GM12878 (cell line): Measurements from ENCODE around the gene UBAC2. TPM values are rescaled to one million over a fixed set of nuclear protein-coding genes. Genes with fewer than 3 reads are reported as not detected.

Experiments used
- ATAC-seq: fragments of 200-7000 bp; cut with Tn5 transposase; 3 replicates; pipeline ENCODE4 v1.9.1; 2020; ENCODE audit warnings: mild to moderate bottlenecking, moderate library complexity
- BruUV-seq: library from RNA; stranded (reverse); fragments of 400-500 nt; replicated peaks from 2 replicates; lab custom pipeline; 2021; lab: Mats Ljungman, UMichigan
- CTCF ChIA-PET: fragments of 300-600 bp; sonication (Branson Sonifier 250); formaldehyde crosslinking; extraction: SDS; loops from one replicate; lab custom pipeline; 2021; ENCODE audit warnings: inconsistent platforms; lab: Yijun Ruan, JAX
- POLR2A ChIA-PET: fragments of 350-600 bp; formaldehyde crosslinking; extraction: SDS; loops from one replicate; lab custom pipeline; 2021; ENCODE audit warnings: inconsistent platforms; lab: Charles Lee
- RAD21 ChIA-PET: fragments of 300-600 bp; sonication (Branson Sonifier 250); formaldehyde crosslinking; loops from one replicate; lab custom pipeline; 2023; ENCODE audit warnings: antibody characterized with exemption; ENCODE audit not compliant: unreplicated experiment; lab: Charles Lee
- SMC1A ChIA-PET: fragments of 300-600 bp; sonication (Branson Sonifier 250); formaldehyde crosslinking; loops from one replicate; lab custom pipeline; 2023; ENCODE audit not compliant: unreplicated experiment, uncharacterized antibody; lab: Charles Lee
- DNase-seq: peaks from one replicate; pipeline ENCODE4 v3.0.0-alpha.2; 2011; ENCODE audit warnings: low read depth, low spot score
- FAIRE-seq: peaks from 3 replicates; lab custom pipeline; 2011; peaks lifted over from hg19 to GRCh38; lab: Jason Lieb, UNC
- H2AFZ ChIP-seq: 2 replicates; pipeline ENCODE4 v1.6.0; 2011; ENCODE audit warnings: low read depth, low read length, control low read depth; ENCODE audit not compliant: control insufficient read depth
- H3K27ac ChIP-seq: 2 replicates; pipeline ENCODE4 v1.5.1; 2011; ENCODE audit warnings: control low read depth; ENCODE audit not compliant: control insufficient read depth, insufficient read depth
- H3K27me3 ChIP-seq, 2 experiments: replicated peaks in 1 of 2; 2 replicates each; pipeline versions ENCODE4 v1.6.0 to v1.6.1; 2011; ENCODE audit warnings: low read length in 1 of 2; ENCODE audit not compliant: control insufficient read depth in 2 of 2, insufficient read depth in 2 of 2
- H3K36me3 ChIP-seq, 2 experiments: 2 replicates each; pipeline ENCODE4 v1.5.1; 2011; ENCODE audit warnings: low read length in 1 of 2; ENCODE audit not compliant: control insufficient read depth in 2 of 2, insufficient read depth in 2 of 2
- H3K4me1 ChIP-seq: 2 replicates; pipeline ENCODE4 v1.6.1; 2011; ENCODE audit warnings: mild to moderate bottlenecking, low read length, moderate library complexity, mixed read lengths; ENCODE audit not compliant: control insufficient read depth, insufficient read depth
- H3K4me2 ChIP-seq: 2 replicates; pipeline ENCODE4 v1.6.0; 2011; ENCODE audit warnings: control low read depth; ENCODE audit not compliant: control insufficient read depth, insufficient read depth
- H3K4me3 ChIP-seq: fragments of 200-600 bp; sonication (generic); 2 replicates; pipeline ENCODE4 v1.5.1; 2016
- H3K79me2 ChIP-seq: 2 replicates; pipeline ENCODE4 v1.6.0; 2011; ENCODE audit warnings: low read length; ENCODE audit not compliant: control insufficient read depth, insufficient read depth
- H3K9ac ChIP-seq: 2 replicates; pipeline ENCODE4 v1.8.0; 2011; ENCODE audit warnings: low read length, control low read depth, mixed read lengths; ENCODE audit not compliant: control insufficient read depth, insufficient read depth
- H3K9me3 ChIP-seq: replicated peaks from 3 replicates; pipeline ENCODE4 v1.5.1; 2011; ENCODE audit warnings: mild to moderate bottlenecking, low read length; ENCODE audit not compliant: control insufficient read depth, insufficient read depth
- H4K20me1 ChIP-seq: 2 replicates; pipeline ENCODE4 v1.6.0; 2011; ENCODE audit not compliant: control insufficient read depth, insufficient read depth
- CREM ChIP-seq: IDR thresholded peaks from 2 replicates; pipeline ENCODE4 v1.6.1; 2014; ENCODE audit warnings: antibody characterized with exemption, low read depth
- EZH2 ChIP-seq: IDR thresholded peaks from 2 replicates; pipeline ENCODE4 v1.6.1; 2012; ENCODE audit warnings: low read depth, mild to moderate bottlenecking, control low read depth, inconsistent platforms, low read length, borderline replicate concordance; ENCODE audit not compliant: control insufficient read depth
- GATAD2B ChIP-seq: fragments of 450-650 bp; conservative IDR thresholded peaks from 2 replicates; pipeline ENCODE4 v1.6.1; 2017; ENCODE audit warnings: low read depth, mild to moderate bottlenecking, moderate library complexity
- IKZF2 ChIP-seq, 2 experiments: fragments of 450-650 bp; IDR thresholded peaks; 2 replicates each; pipeline ENCODE4 v1.6.1; 2017; ENCODE audit warnings: mild to moderate bottlenecking in 2 of 2, moderate library complexity in 2 of 2
- MTA2 ChIP-seq: fragments of 450-650 bp; IDR thresholded peaks from 2 replicates; pipeline ENCODE4 v1.6.1; 2016; ENCODE audit warnings: low read depth, mild to moderate bottlenecking, moderate library complexity
- MXI1 ChIP-seq: fragments of 150-350 bp; IDR thresholded peaks from 2 replicates; pipeline ENCODE4 v1.6.1; 2011; ENCODE audit warnings: low read depth, mild to moderate bottlenecking, inconsistent platforms, low read length, improper control_type of control experiment
- NR2C2 ChIP-seq: IDR thresholded peaks from 2 replicates; pipeline ENCODE4 v1.6.1; 2011; ENCODE audit warnings: borderline replicate concordance, low read depth; ENCODE audit not compliant: control insufficient read depth, insufficient read length
- POLR2A ChIP-seq: IDR thresholded peaks from 2 replicates; pipeline ENCODE4 v1.6.1; 2011; ENCODE audit warnings: low read depth, mild to moderate bottlenecking, low read length
- RUNX3 ChIP-seq: IDR thresholded peaks from 2 replicates; pipeline ENCODE4 v1.6.1; 2012; ENCODE audit warnings: low read length, inconsistent platforms
- SIN3A ChIP-seq: IDR thresholded peaks from 2 replicates; pipeline ENCODE4 v1.6.1; 2012; ENCODE audit warnings: low read depth, low read length, improper control_type of control experiment
- SMAD1 ChIP-seq: fragments of 450-650 bp; IDR thresholded peaks from 2 replicates; pipeline ENCODE4 v1.6.1; 2018; ENCODE audit warnings: mild to moderate bottlenecking, low read depth; ENCODE audit not compliant: partially characterized antibody
- SUZ12 ChIP-seq: fragments of 200-600 bp; sonication (generic); IDR thresholded peaks from one replicate; pipeline ENCODE4 v1.6.1; 2018; ENCODE audit warnings: antibody characterized with exemption, mild to moderate bottlenecking; ENCODE audit not compliant: unreplicated experiment
- TAF1 ChIP-seq: IDR thresholded peaks from 2 replicates; pipeline ENCODE4 v1.6.1; 2011; ENCODE audit warnings: mild to moderate bottlenecking, low read depth, low read length, borderline replicate concordance
- TCF12 ChIP-seq: IDR thresholded peaks from 2 replicates; pipeline ENCODE4 v1.6.1; 2011; ENCODE audit warnings: low read depth, mild to moderate bottlenecking, low read length
- YY1 ChIP-seq: IDR thresholded peaks from 2 replicates; pipeline ENCODE4 v1.6.1; 2011; ENCODE audit warnings: low read depth, mild to moderate bottlenecking, low read length
- ZBTB11 ChIP-seq: fragments of 450-650 bp; formaldehyde crosslinking; IDR thresholded peaks from 2 replicates; pipeline ENCODE4 v1.5.0; 2022; ENCODE audit warnings: mild to moderate bottlenecking, missing genetic modification characterization
- ZNF207 ChIP-seq: fragments of 450-650 bp; IDR thresholded peaks from 2 replicates; pipeline ENCODE4 v1.6.1; 2014; ENCODE audit warnings: antibody characterized with exemption, mild to moderate bottlenecking, borderline replicate concordance
- WGBS: methylation state at CpG from one replicate; pipeline ENCODE4 v1.1.6; 2016; ENCODE audit warnings: low lambda C conversion rate; ENCODE audit not compliant: insufficient replicate concordance, insufficient coverage; ENCODE audit errors: missing lambda C conversion rate; 5-methylcytosine and 5-hydroxymethylcytosine counted together
- in situ Hi-C: fragments of 300-500 bp; cut with MboI; formaldehyde crosslinking; loops from 9 replicates; pipeline ENCODE4 v1.14.3; 2018; ENCODE audit warnings: mixed read lengths
- intact Hi-C: fragments of 100-400 bp; cut with micrococcal nuclease; formaldehyde crosslinking; loops from one replicate; pipeline ENCODE4 v1.14.2; 2022; ENCODE audit not compliant: unreplicated experiment
- polyA plus RNA-seq, 11 experiments: library from polyadenylated mRNA; depleted of rRNA in 4 of 11; unstranded in 6 of 11; stranded (reverse) in 5 of 11; fragments of >200 nt; fragmentation: Nextera tagmentation in 4 of 11; fragmentation: Illumina TruSeq in 1 of 11; extraction: Ambion mirVana in 4 of 11; extraction: Trizol in 1 of 11; gene quantifications; 1 replicate in 1 of 11; 2 replicates in 10 of 11; pipeline versions ENCODE4 v1.2.1 to v1.2.3, GENCODE V29; 2011 to 2016; ENCODE audit warnings: inconsistent platforms in 2 of 11, missing spikeins in 2 of 11, low read depth in 1 of 11
- total RNA-seq, 4 experiments: library from RNA; depleted of rRNA in 3 of 4; stranded (reverse); fragments of >200 nt in 3 of 4; fragmentation: Illumina TruSeq in 1 of 4; extraction: Trizol in 1 of 4; gene quantifications; 2 replicates each; pipeline versions ENCODE4 v1.2.1 to v1.2.3, GENCODE V29; 2013 to 2021

UBAC2 gene
- total and polyA plus RNA-seq, 10 of the 15 experiments (the other 5 are each of a cell fraction or from before 2014, with no cell fraction given) = 3.0 to 54.6 (median 17.4) TPM

- TF ChIP-seq MXI1 (0 out of 2 replicates have a peak, but pooled peaks have one; percentile 42), ZBTB11 (CRISPR knock-in tag) (no peak; the same call in none of the 2 replicates), POLR2A (0 out of 2 replicates have a peak, but pooled peaks have one; percentile 42), GATAD2B (peak; percentile 28; the same call in 1 of the 2 replicates), RUNX3 (peak; percentile 75)
- TF ChIP-seq, all 136 proteins: peak for 13
These were observed 99.3 kb downstream of the UBAC2 start (continued) for GRCh38 chr13:99299920-99300341.

- ChIA-PET SMC1A (interaction anchor here (1.0 to 13.7 kb wide), 21 partner anchors 7 to 135 kb away, joined by 3 to 264 read pairs (median 20); partner anchors contain the start of gene GPR183), CTCF (interaction anchor here (1.1 to 6.7 kb wide), 12 partner anchors 13 to 141 kb away, joined by 3 to 61 read pairs (median 6); no protein-coding TSS in a partner anchor), POLR2A (interaction anchor here (0.5 to 8.0 kb wide), 7 partner anchors 19 to 689 kb away, joined by 3 to 59 read pairs (median 8); no protein-coding TSS in a partner anchor), RAD21 (interaction anchor here (0.7 to 14.1 kb wide), 21 partner anchors 9 to 135 kb away, joined by 3 to 247 read pairs (median 14); no protein-coding TSS in a partner anchor)
- peaks cover 0 to 12% of the 10 kb centered on the region in 2 experiments; a peak in 3 of 4 replicates for H3K36me3 ChIP-seq
- H4K20me1 ChIP-seq = no peaks in the 10 kb centered on the region; the same call in 1 of the 2 replicates
- peaks cover 100% of the 10 kb centered on the region for H3K79me2 ChIP-seq
- peak overlapping the region; percentile 93 for H3K27ac ChIP-seq
- DNase-seq (no peak), FAIRE-seq (no peak), ATAC-seq (peak; percentile 0; the same call in 1 of the 3 replicates)
- intact Hi-C loops = loop anchor here (2.0 to 10.0 kb wide), 3 partner anchors 18 to 204 kb away; partner anchors contain the start of gene TM9SF2
- H3K27me3 ChIP-seq = no peaks in the 10 kb centered on the region
- H2AFZ ChIP-seq = no peak overlapping the region
- no TSS peak for BruUV-seq
- peak overlapping the region; percentile 83 for H3K9ac ChIP-seq
- H3K4me2 ChIP-seq = peak overlapping the region; percentile 64
- no peaks in the 10 kb centered on the region for H3K9me3 ChIP-seq
- in situ Hi-C loops = no loop called here
- WGBS = 2% methylated on average over 7 of the region's 7 CpGs
- H3K4me3 ChIP-seq = peak overlapping the region; percentile 98
- peaks cover 18% of the 10 kb centered on the region for H3K4me1 ChIP-seq
- no peak for TF ChIP-seq TCF12
- no peak for TF ChIP-seq IKZF2 (IDR thresholded peaks at IDR 0.05)
- peak; percentile 67 for TF ChIP-seq MXI1
- TF ChIP-seq TAF1 = no peak
- TF ChIP-seq SMAD1 = peak; percentile 12
- TF ChIP-seq SUZ12 = no peak
- TF ChIP-seq NR2C2 = no peak
- no peak for TF ChIP-seq CREM
- TF ChIP-seq ZNF207 = no peak
- no peak for TF ChIP-seq SIN3A
- TF ChIP-seq MTA2 = no peak
- no peak for TF ChIP-seq YY1
- no peak for TF ChIP-seq EZH2
These were observed 100.6 kb downstream of the UBAC2 start for GRCh38 chr13:99301056-99301838.
